Effector memory CD8-positive, alpha-beta T cell (primary cell): ENCODE results near the gene DUOX2.
"Not testable (repeated sequence)": the region's sequence is repeated elsewhere in the genome, so short reads cannot be mapped to it uniquely, and the experiment has no call there.

Experiments used
- ATAC-seq: fragments of 150-1000 bp; cut with Tn5 transposase; replicated peaks from 2 replicates; pipeline ENCODE4 v1.10.0; 2021; ENCODE audit warnings: mild to moderate bottlenecking, moderate library complexity
- DNase-seq, 3 experiments: peaks; one replicate each; pipeline ENCODE4 v3.0.0; 2021
- H3K27ac Mint-ChIP-seq, 2 donors: one replicate each; pipeline ENCODE4 v1.8.0; 2022; ENCODE audit warnings: mild to moderate bottlenecking in 2 of 2, mixed read lengths in 2 of 2, moderate library complexity in 2 of 2
- H3K27me3 Mint-ChIP-seq, 2 donors: one replicate each; pipeline ENCODE4 v1.8.0; 2022; ENCODE audit warnings: mixed read lengths in 2 of 2
- H3K36me3 Mint-ChIP-seq: one replicate; pipeline ENCODE4 v1.8.0; 2022; ENCODE audit warnings: mild to moderate bottlenecking, moderate library complexity, mixed read lengths; ENCODE audit not compliant: insufficient read depth
- H3K4me1 Mint-ChIP-seq, 2 donors: one replicate each; pipeline ENCODE4 v1.8.0; 2022; ENCODE audit warnings: low read depth in 2 of 2, mixed read lengths in 2 of 2
- H3K4me3 Mint-ChIP-seq, 2 donors: one replicate each; pipeline ENCODE4 v1.8.0; 2022; ENCODE audit warnings: mild to moderate bottlenecking in 2 of 2, mixed read lengths in 2 of 2, moderate library complexity in 2 of 2
- H3K9me3 Mint-ChIP-seq, 2 donors: one replicate each; pipeline ENCODE4 v1.8.0; 2022; ENCODE audit warnings: mixed read lengths in 2 of 2

DUOX2 gene

GRCh38 chr15:45079201-45079600 lies 34.8 kb downstream of the DUOX2 start:
- peaks cover 12 to 23% of the 10 kb centered on the region in 2 donors for H3K27me3 Mint-ChIP-seq

DNA sequence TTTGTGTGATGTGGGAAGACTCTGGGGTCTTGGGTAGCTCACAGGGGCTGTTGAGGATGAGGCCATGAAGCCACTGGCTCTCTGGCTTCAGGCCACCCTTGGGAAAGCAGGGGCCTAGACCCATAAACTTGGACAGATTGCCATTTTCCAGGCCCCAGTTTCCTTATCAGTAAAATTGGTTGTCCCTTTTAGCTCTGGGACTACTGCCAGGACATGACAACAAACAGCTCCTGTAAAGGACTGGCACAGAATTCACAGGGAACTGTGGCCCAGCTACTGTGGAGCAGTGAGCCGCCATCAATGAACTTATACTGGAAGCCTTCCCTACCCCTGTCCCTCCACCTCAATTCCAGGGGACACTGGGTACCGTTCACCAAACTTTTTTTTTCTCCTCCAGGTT lies 36.6 kb downstream of the DUOX2 start:
- not testable (repeated sequence) for H3K4me3 Mint-ChIP-seq, H3K4me1 Mint-ChIP-seq, H3K27me3 Mint-ChIP-seq, H3K9me3 Mint-ChIP-seq, DNase-seq, H3K36me3 Mint-ChIP-seq, ATAC-seq, H3K27ac Mint-ChIP-seq

More at GRCh38 chr15:45079201-45079600, 34.8 kb downstream of the DUOX2 start:
- not testable (repeated sequence) for ATAC-seq, H3K9me3 Mint-ChIP-seq, H3K4me3 Mint-ChIP-seq, DNase-seq, H3K4me1 Mint-ChIP-seq, H3K27ac Mint-ChIP-seq, H3K36me3 Mint-ChIP-seq

GRCh38 chr15:45075440-45076320 lies 38.3 kb downstream of the DUOX2 start:
- H3K4me3 Mint-ChIP-seq = not testable (repeated sequence)

GRCh38 chr15:45073602-45074001 lies 40.4 kb downstream of the DUOX2 start:
- not testable (repeated sequence) for DNase-seq, H3K4me3 Mint-ChIP-seq, H3K9me3 Mint-ChIP-seq, H3K27ac Mint-ChIP-seq, H3K36me3 Mint-ChIP-seq, H3K27me3 Mint-ChIP-seq, ATAC-seq, H3K4me1 Mint-ChIP-seq

More at GRCh38 chr15:45075440-45076320, 38.3 kb downstream of the DUOX2 start:
- H3K9me3 Mint-ChIP-seq, ATAC-seq, DNase-seq, H3K36me3 Mint-ChIP-seq, H3K27ac Mint-ChIP-seq, H3K27me3 Mint-ChIP-seq, H3K4me1 Mint-ChIP-seq: not testable (repeated sequence)

GRCh38 chr15:45069942-45070360 lies 44.0 kb downstream of the DUOX2 start:
- not testable (repeated sequence) for H3K4me3 Mint-ChIP-seq, H3K9me3 Mint-ChIP-seq, H3K4me1 Mint-ChIP-seq, H3K27ac Mint-ChIP-seq, H3K36me3 Mint-ChIP-seq, H3K27me3 Mint-ChIP-seq, ATAC-seq, DNase-seq

- Mint-ChIP-seq H3K27ac (no peak overlapping the region), H3K36me3 (peaks cover 3% of the 10 kb centered on the region), H3K9me3 (no peaks in the 10 kb centered on the region), H3K27me3 (no peaks in the 10 kb centered on the region), H3K4me1 (peaks cover 6% of the 10 kb centered on the region in 2 donors), H3K4me3 (no peak overlapping the region)
- DNase-seq (no peak), ATAC-seq (no peak)
Observed at GRCh38 chr15:45064386-45064785, 49.6 kb downstream of the DUOX2 start.

DNA sequence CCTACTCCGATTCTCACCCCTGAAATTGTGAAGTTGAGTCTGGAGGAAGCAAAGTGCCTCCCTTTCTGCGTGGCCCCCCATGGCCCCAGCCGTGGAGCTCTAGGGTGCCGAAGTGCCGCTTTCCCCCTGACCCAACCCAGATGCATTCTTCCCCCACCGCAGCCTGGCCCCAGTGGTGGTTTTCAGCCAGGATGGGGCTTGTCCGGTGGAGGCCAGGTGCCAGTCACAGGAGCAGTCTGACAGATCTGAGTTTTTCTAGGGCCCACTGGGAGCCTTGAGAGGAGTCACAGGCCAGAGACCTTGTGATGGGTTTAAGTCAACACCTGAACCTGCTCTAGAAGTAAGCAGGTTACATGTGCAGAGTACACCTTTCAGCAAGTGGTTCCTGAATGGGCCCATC lies 51.7 kb downstream of the DUOX2 start:
- H3K9me3 Mint-ChIP-seq, H3K36me3 Mint-ChIP-seq, H3K27ac Mint-ChIP-seq, H3K4me1 Mint-ChIP-seq, ATAC-seq, H3K4me3 Mint-ChIP-seq, DNase-seq, H3K27me3 Mint-ChIP-seq: not testable (repeated sequence)

GRCh38 chr15:45058690-45059675 lies 55.0 kb downstream of the DUOX2 start:
- not testable (repeated sequence) for H3K36me3 Mint-ChIP-seq, ATAC-seq, H3K27ac Mint-ChIP-seq, H3K4me1 Mint-ChIP-seq, H3K4me3 Mint-ChIP-seq, H3K9me3 Mint-ChIP-seq, H3K27me3 Mint-ChIP-seq, DNase-seq

GRCh38 chr15:45052676-45053075 lies 61.3 kb downstream of the DUOX2 start:
- H3K9me3 Mint-ChIP-seq, ATAC-seq, H3K4me1 Mint-ChIP-seq, H3K27ac Mint-ChIP-seq, H3K36me3 Mint-ChIP-seq, H3K4me3 Mint-ChIP-seq, DNase-seq, H3K27me3 Mint-ChIP-seq: not testable (repeated sequence)

DNA sequence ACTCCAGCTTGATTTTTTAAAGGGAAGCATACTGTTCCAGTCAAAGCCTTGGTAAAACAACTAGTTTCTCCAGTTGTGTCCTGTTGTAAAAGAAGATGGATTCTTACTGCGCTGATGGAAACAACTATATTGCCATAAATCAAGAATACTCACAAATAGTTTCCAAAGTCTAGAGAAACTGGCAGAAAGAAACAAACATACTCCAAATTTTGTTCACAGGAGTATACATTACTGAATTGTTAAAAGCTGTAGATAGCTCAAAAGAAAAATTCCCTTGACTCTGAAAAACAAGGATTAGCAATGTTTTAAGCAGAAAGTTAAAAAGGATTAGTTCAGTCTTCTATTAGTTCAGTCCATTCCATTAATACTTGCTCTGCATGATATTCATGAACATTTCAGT lies 63.4 kb downstream of the DUOX2 start:
- no peak overlapping the region for H3K4me3 Mint-ChIP-seq
- ATAC-seq = no peak
- H3K4me1 Mint-ChIP-seq = no peaks in the 10 kb centered on the region
- no peaks in the 10 kb centered on the region for H3K36me3 Mint-ChIP-seq
- no peaks in the 10 kb centered on the region for H3K9me3 Mint-ChIP-seq
- DNase-seq = no peak
- H3K27ac Mint-ChIP-seq = no peak overlapping the region
- H3K27me3 Mint-ChIP-seq = no peaks in the 10 kb centered on the region

GRCh38 chr15:45048794-45049631 lies 65.0 kb downstream of the DUOX2 start:
- Mint-ChIP-seq H3K27ac (no peak overlapping the region), H3K9me3 (no peaks in the 10 kb centered on the region), H3K4me1 (no peaks in the 10 kb centered on the region), H3K36me3 (peaks cover 7% of the 10 kb centered on the region), H3K27me3 (no peaks in the 10 kb centered on the region), H3K4me3 (no peak overlapping the region)
- DNase-seq (no peak), ATAC-seq (peak; percentile 71)

DNA sequence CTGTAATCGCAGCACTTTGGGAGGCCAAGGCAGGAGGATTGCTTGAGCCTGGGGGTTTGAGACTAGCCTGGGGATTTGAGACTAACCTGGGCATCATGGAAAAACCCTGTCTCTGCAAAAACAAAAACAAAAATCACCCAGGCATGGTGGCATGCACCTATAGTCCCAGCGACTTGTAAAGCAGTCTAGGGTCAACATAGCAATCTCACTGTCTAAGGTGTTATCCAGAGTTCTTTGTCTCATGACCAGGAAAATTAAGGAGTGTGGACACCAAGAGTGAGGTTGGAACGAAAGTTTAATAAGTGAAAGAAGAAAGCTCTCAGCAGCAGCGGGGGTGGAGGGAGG lies 65.6 kb downstream of the DUOX2 start:
- not testable (repeated sequence) for H3K27me3 Mint-ChIP-seq, H3K36me3 Mint-ChIP-seq, DNase-seq, H3K9me3 Mint-ChIP-seq, H3K4me3 Mint-ChIP-seq, H3K4me1 Mint-ChIP-seq, H3K27ac Mint-ChIP-seq, ATAC-seq

DNA sequence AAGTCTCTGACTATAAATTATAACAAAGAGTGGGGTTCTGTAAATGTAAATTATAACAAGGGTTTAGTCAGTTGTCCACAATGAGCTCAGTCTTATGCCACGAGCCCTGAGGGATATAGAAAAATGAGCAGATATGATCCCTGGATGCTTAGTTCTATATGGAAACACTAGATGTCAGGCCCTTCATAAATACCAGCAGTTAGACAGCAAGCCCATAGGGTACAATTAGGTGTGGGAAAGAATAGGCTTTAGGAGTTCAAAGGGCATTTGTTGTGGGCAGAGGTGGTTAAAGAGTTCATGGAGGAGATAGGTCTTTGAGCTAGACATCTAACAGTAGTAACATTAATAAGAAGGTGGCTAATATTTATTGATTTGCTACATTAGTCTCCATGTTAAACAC lies 69.7 kb downstream of the DUOX2 start:
- not testable (repeated sequence) for H3K27me3 Mint-ChIP-seq, DNase-seq, H3K36me3 Mint-ChIP-seq, H3K4me1 Mint-ChIP-seq, H3K4me3 Mint-ChIP-seq, ATAC-seq, H3K27ac Mint-ChIP-seq, H3K9me3 Mint-ChIP-seq
